ENCODE measurements around the gene PFDN2. TPM values are rescaled to one million over a fixed set of nuclear protein-coding genes. Genes with fewer than 3 reads are reported as not detected.

The PFDN2 gene
- total and polyA plus RNA-seq, 2 experiments from 2014 or later: 47.6 to 93.2 TPM

GRCh38 chr1:161069731-161070270 lies 48.0 kb downstream of the PFDN2 start, which contains the start of gene ARHGAP30:
ARHGAP30 (minus strand) TSS chr1:161069891; CDS start chr1:161069624, 267 bp downstream.
- Histone ChIP-seq H3K79me2 (no peaks in the 10 kb centered on the region), H3K27ac (no peak within 1 kb of the TSS), H2AFZ (no peak within 1 kb of the TSS), H3K9me3 (ENCODE audit: low read depth) (no peaks in the 10 kb centered on the region), H4K20me1 (ENCODE audit: insufficient read depth, poor library complexity, severe bottlenecking) (no peaks in the 10 kb centered on the region), H3K4me3 (no peak within 1 kb of the TSS), H3K4me2 (no peak within 1 kb of the TSS), H3K9me2 (replicated peaks; ENCODE audit: insufficient read depth) (no peaks in the 10 kb centered on the region), H3K27me3 (no peaks in the 10 kb centered on the region), H3K4me1 (ENCODE audit: insufficient read depth) (no peaks in the 10 kb centered on the region), H3K36me3 (replicated peaks; ENCODE audit: insufficient read depth, low read depth) (no peaks in the 10 kb centered on the region)
- WGBS (ENCODE audit: low lambda C conversion rate, missing lambda C conversion rate): 91% methylated on average over 9 of the region's 9 CpGs
- DNase-seq (ENCODE audit: low spot score): no peak
- TF ChIP-seq EZH2phosphoT487 (IDR thresholded peaks at IDR 0.05; ENCODE audit: low read depth, severe bottlenecking, unreplicated experiment): no peak
- TF ChIP-seq CTCF (IDR thresholded peaks at IDR 0.05; ENCODE audit: poor library complexity): no peak
- no peak for TF ChIP-seq EZH2 (IDR thresholded peaks at IDR 0.05; ENCODE audit: borderline replicate concordance)

- 89% methylated on average over 9 of the region's 9 CpGs for WGBS (ENCODE audit: low lambda C conversion rate, missing lambda C conversion rate)
- H3K9me3 ChIP-seq (ENCODE audit: low read depth): no peaks in the 10 kb centered on the region
- no peaks in the 10 kb centered on the region for H4K20me1 ChIP-seq (ENCODE audit: insufficient read depth, poor library complexity, severe bottlenecking)
- no peak overlapping the region for H2AFZ ChIP-seq
- H3K79me2 ChIP-seq: no peaks in the 10 kb centered on the region
- no peak overlapping the region for H3K27ac ChIP-seq
- no peaks in the 10 kb centered on the region for H3K4me1 ChIP-seq (ENCODE audit: insufficient read depth)
- no peak overlapping the region for H3K4me2 ChIP-seq
- DNase-seq (ENCODE audit: low spot score): peak; percentile 5
- H3K4me3 ChIP-seq: no peak overlapping the region
- peaks cover 2% of the 10 kb centered on the region for H3K27me3 ChIP-seq
- TF ChIP-seq EZH2phosphoT487 (IDR thresholded peaks at IDR 0.05; ENCODE audit: low read depth, severe bottlenecking, unreplicated experiment) (no peak), EZH2 (IDR thresholded peaks at IDR 0.05; ENCODE audit: borderline replicate concordance) (no peak), CTCF (IDR thresholded peaks at IDR 0.05; ENCODE audit: poor library complexity) (no peak)
- no peaks in the 10 kb centered on the region for H3K36me3 ChIP-seq (replicated peaks; ENCODE audit: insufficient read depth, low read depth)
- H3K9me2 ChIP-seq (replicated peaks; ENCODE audit: insufficient read depth): no peaks in the 10 kb centered on the region
Measured at GRCh38 chr1:161069241-161069640, 48.6 kb downstream of the PFDN2 start.

GRCh38 chr1:161068306-161069234 lies 49.3 kb downstream of the PFDN2 start:
- TF ChIP-seq EZH2phosphoT487 (IDR thresholded peaks at IDR 0.05; ENCODE audit: low read depth, severe bottlenecking, unreplicated experiment): no peak
- TF ChIP-seq CTCF (IDR thresholded peaks at IDR 0.05; ENCODE audit: poor library complexity): no peak
- no peak for TF ChIP-seq EZH2 (IDR thresholded peaks at IDR 0.05; ENCODE audit: borderline replicate concordance)
- Histone ChIP-seq H3K4me3 (no peak overlapping the region), H3K4me1 (ENCODE audit: insufficient read depth) (no peaks in the 10 kb centered on the region), H3K9me2 (replicated peaks; ENCODE audit: insufficient read depth) (no peaks in the 10 kb centered on the region), H3K79me2 (no peaks in the 10 kb centered on the region), H3K36me3 (replicated peaks; ENCODE audit: insufficient read depth, low read depth) (no peaks in the 10 kb centered on the region), H3K27ac (no peak overlapping the region), H3K4me2 (no peak overlapping the region), H3K27me3 (peaks cover 9% of the 10 kb centered on the region), H2AFZ (no peak overlapping the region), H3K9me3 (ENCODE audit: low read depth) (no peaks in the 10 kb centered on the region), H4K20me1 (ENCODE audit: insufficient read depth, poor library complexity, severe bottlenecking) (no peaks in the 10 kb centered on the region)
- peak; percentile 2 for DNase-seq (ENCODE audit: low spot score)
- WGBS (ENCODE audit: low lambda C conversion rate, missing lambda C conversion rate): 83% methylated on average over 10 of the region's 10 CpGs
